Immature natural killer cell (primary cell): ENCODE results near the gene BAD. TPM values are rescaled to one million over a fixed set of nuclear protein-coding genes. Genes with fewer than 3 reads are reported as not detected.
A peak's percentile ranks its signal among the peaks of the same experiment; 100 is the strongest.

Source experiments
- DNase-seq, 3 donors: peaks; one replicate each; pipeline ENCODE4 v3.0.0; 2022; ENCODE audit warnings: mixed read lengths in 1 of 3
- H3K27ac Mint-ChIP-seq, 6 donors: one replicate each; pipeline ENCODE4 v1.8.0; 2020; ENCODE audit warnings: mixed read lengths in 6 of 6, mild to moderate bottlenecking in 5 of 6, inconsistent platforms in 4 of 6, moderate library complexity in 3 of 6
- H3K27me3 Mint-ChIP-seq, 3 donors: one replicate each; pipeline ENCODE4 v1.8.0; 2020 to 2021; ENCODE audit warnings: low read depth in 3 of 3, mild to moderate bottlenecking in 3 of 3, mixed read lengths in 3 of 3, moderate library complexity in 3 of 3, inconsistent platforms in 1 of 3
- H3K36me3 Mint-ChIP-seq, 3 donors: one replicate each; pipeline ENCODE4 v1.8.0; 2020; ENCODE audit warnings: mixed read lengths in 3 of 3, inconsistent platforms in 2 of 3, mild to moderate bottlenecking in 2 of 3
- H3K4me1 Mint-ChIP-seq, 2 donors: one replicate each; pipeline ENCODE4 v1.8.0; 2020; ENCODE audit warnings: inconsistent platforms in 2 of 2, mild to moderate bottlenecking in 2 of 2, mixed read lengths in 2 of 2, moderate library complexity in 1 of 2
- H3K4me3 Mint-ChIP-seq, 5 donors: one replicate each; pipeline ENCODE4 v1.8.0; 2020; ENCODE audit warnings: mild to moderate bottlenecking in 5 of 5, mixed read lengths in 5 of 5, inconsistent platforms in 3 of 5, moderate library complexity in 3 of 5
- H3K9me3 Mint-ChIP-seq, 6 donors: one replicate each; pipeline ENCODE4 v1.8.0; 2020; ENCODE audit warnings: mild to moderate bottlenecking in 6 of 6, mixed read lengths in 6 of 6, inconsistent platforms in 4 of 6, moderate library complexity in 3 of 6
- polyA plus RNA-seq, 3 donors: library from polyadenylated mRNA; unstranded; fragments of 300-500 nt; fragmentation: Illumina TruSeq; gene quantifications; one replicate each; pipeline ENCODE4 v1.2.3, GENCODE V29; 2021

The BAD gene
- polyA plus RNA-seq, 3 donors from 2014 or later = 67.7 to 87.5 (median 77.3) TPM

- no peak overlapping the region for H3K4me3 Mint-ChIP-seq
- no peak overlapping the region for H3K27ac Mint-ChIP-seq
Observed at GRCh38 chr11:64296830-64297698, 12.6 kb upstream of the BAD start.

GRCh38 chr11:64296236-64296635, 11.8 kb upstream of the BAD start:
- Mint-ChIP-seq H3K4me1 (peaks cover 15 to 18% of the 10 kb centered on the region in 2 donors), H3K4me3 (no peak overlapping the region), H3K27me3 (peaks cover 29 to 45% (median 32%) of the 10 kb centered on the region in 3 donors), H3K36me3 (no peaks in the 10 kb centered on the region), H3K9me3 (no peaks in the 10 kb centered on the region), H3K27ac (no peak overlapping the region)
- no peak for DNase-seq

More at GRCh38 chr11:64296830-64297698, 12.6 kb upstream of the BAD start:
- DNase-seq = no peak
- H3K36me3 Mint-ChIP-seq = no peaks in the 10 kb centered on the region
- peaks cover 29 to 47% (median 40%) of the 10 kb centered on the region in 3 donors for H3K27me3 Mint-ChIP-seq
- H3K4me1 Mint-ChIP-seq = peaks cover 16 to 18% of the 10 kb centered on the region in 2 donors
- H3K9me3 Mint-ChIP-seq = no peaks in the 10 kb centered on the region

GRCh38 chr11:64295760-64296159, 11.3 kb upstream of the BAD start:
- Mint-ChIP-seq H3K4me1 (peaks cover 12 to 15% of the 10 kb centered on the region in 2 donors), H3K9me3 (no peaks in the 10 kb centered on the region), H3K27me3 (peaks cover 27 to 45% (median 28%) of the 10 kb centered on the region in 3 donors), H3K4me3 (no peak overlapping the region), H3K36me3 (no peaks in the 10 kb centered on the region), H3K27ac (no peak overlapping the region)
- DNase-seq = no peak

- peaks cover 8 to 9% of the 10 kb centered on the region in 2 donors for H3K4me1 Mint-ChIP-seq
Observed at GRCh38 chr11:64294774-64295173, 10.3 kb upstream of the BAD start.

GRCh38 chr11:64292460-64293254, 8.2 kb upstream of the BAD start:
- Mint-ChIP-seq H3K9me3 (no peaks in the 10 kb centered on the region), H3K27me3 (peaks cover 21 to 26% (median 24%) of the 10 kb centered on the region in 3 donors), H3K4me1 (peaks cover 5 to 7% of the 10 kb centered on the region in 2 donors), H3K4me3 (peak overlapping the region in 4 of 5 donors; percentile 14 to 67 (median 52)), H3K36me3 (peaks cover 0 to 5% (median 0%) of the 10 kb centered on the region in 3 donors), H3K27ac (no peak overlapping the region)
- no peak for DNase-seq

More at GRCh38 chr11:64294774-64295173, 10.3 kb upstream of the BAD start:
- H3K9me3 Mint-ChIP-seq = no peaks in the 10 kb centered on the region
- H3K27ac Mint-ChIP-seq = no peak overlapping the region
- H3K27me3 Mint-ChIP-seq = peaks cover 26 to 36% (median 29%) of the 10 kb centered on the region in 3 donors
- peaks cover 0 to 5% (median 0%) of the 10 kb centered on the region in 3 donors for H3K36me3 Mint-ChIP-seq
- no peak for DNase-seq
- no peak overlapping the region for H3K4me3 Mint-ChIP-seq

- Mint-ChIP-seq H3K27ac (no peak overlapping the region), H3K27me3 (peaks cover 18 to 22% (median 18%) of the 10 kb centered on the region in 3 donors), H3K9me3 (no peaks in the 10 kb centered on the region), H3K36me3 (peaks cover 0 to 5% (median 0%) of the 10 kb centered on the region in 3 donors), H3K4me1 (peaks cover 6 to 7% of the 10 kb centered on the region in 2 donors), H3K4me3 (no peak overlapping the region)
- DNase-seq = no peak
Observed at GRCh38 chr11:64291752-64292459, 7.4 kb upstream of the BAD start.

GRCh38 chr11:64291262-64291751, 6.8 kb upstream of the BAD start, which contains the start of gene KCNK4:
KCNK4 (plus strand) TSS chr11:64291302; CDS start chr11:64293019, 1,717 bp downstream.
- Mint-ChIP-seq H3K36me3 (peaks cover 0 to 5% (median 0%) of the 10 kb centered on the region in 3 donors), H3K4me1 (peaks cover 12% of the 10 kb centered on the region in 2 donors), H3K27ac (no peak within 1 kb of the TSS), H3K9me3 (no peaks in the 10 kb centered on the region), H3K27me3 (peaks cover 15 to 18% (median 18%) of the 10 kb centered on the region in 3 donors), H3K4me3 (peak within 1 kb of the TSS; percentile 40 to 73 (median 64))
- no peak for DNase-seq

GRCh38 chr11:64290352-64291261, 6.1 kb upstream of the BAD start:
- H3K4me3 Mint-ChIP-seq = peak overlapping the region; percentile 40 to 73 (median 64)
- H3K27ac Mint-ChIP-seq = no peak overlapping the region
- H3K4me1 Mint-ChIP-seq = peaks cover 13% of the 10 kb centered on the region in 2 donors

GRCh38 chr11:64289002-64289564, 4.6 kb upstream of the BAD start:
- Mint-ChIP-seq H3K9me3 (no peaks in the 10 kb centered on the region), H3K27me3 (peaks cover 11 to 21% (median 13%) of the 10 kb centered on the region in 3 donors), H3K4me3 (peak overlapping the region in 1 of 5 donors; percentile 17), H3K36me3 (peaks cover 0 to 5% (median 0%) of the 10 kb centered on the region in 3 donors), H3K27ac (no peak overlapping the region), H3K4me1 (peaks cover 13 to 14% of the 10 kb centered on the region in 2 donors)
- no peak for DNase-seq

More at GRCh38 chr11:64290352-64291261, 6.1 kb upstream of the BAD start:
- Mint-ChIP-seq H3K27me3 (peaks cover 14 to 18% (median 14%) of the 10 kb centered on the region in 3 donors), H3K9me3 (no peaks in the 10 kb centered on the region), H3K36me3 (peaks cover 0 to 5% (median 0%) of the 10 kb centered on the region in 3 donors)
- no peak for DNase-seq

GRCh38 chr11:64288353-64288750, 3.9 kb upstream of the BAD start:
- peaks cover 13 to 14% of the 10 kb centered on the region in 2 donors for H3K4me1 Mint-ChIP-seq
- DNase-seq = no peak
- H3K9me3 Mint-ChIP-seq = no peaks in the 10 kb centered on the region
- H3K27me3 Mint-ChIP-seq = peaks cover 6 to 17% (median 13%) of the 10 kb centered on the region in 3 donors
- no peak overlapping the region for H3K27ac Mint-ChIP-seq
- H3K36me3 Mint-ChIP-seq = peaks cover 0 to 5% (median 0%) of the 10 kb centered on the region in 3 donors
- H3K4me3 Mint-ChIP-seq = no peak overlapping the region

- peaks cover 13 to 14% of the 10 kb centered on the region in 2 donors for H3K4me1 Mint-ChIP-seq
- H3K27me3 Mint-ChIP-seq = peaks cover 4 to 15% (median 13%) of the 10 kb centered on the region in 3 donors
- H3K36me3 Mint-ChIP-seq = peaks cover 0 to 5% (median 0%) of the 10 kb centered on the region in 3 donors
- no peak overlapping the region for H3K27ac Mint-ChIP-seq
- DNase-seq = no peak
- H3K9me3 Mint-ChIP-seq = no peaks in the 10 kb centered on the region
- no peak overlapping the region for H3K4me3 Mint-ChIP-seq
Observed at GRCh38 chr11:64287676-64288352, 3.3 kb upstream of the BAD start.
